Activated T-cell treated with anti-CD3 and anti-CD28 coated beads, Interleukin-2, amount 50 U/mL, for 72 hours (primary cell): ENCODE measurements around the gene MRC2. TPM values are rescaled to one million over a fixed set of nuclear protein-coding genes. Genes with fewer than 3 reads are reported as not detected.

Experiments
- ATAC-seq, 2 donors: fragments of 150-1000 bp; cut with Tn5 transposase; replicated peaks in 1 of 2; 2 replicates each; pipeline ENCODE4 v1.10.0; 2021; ENCODE audit warnings: moderate library complexity in 2 of 2, mild to moderate bottlenecking in 1 of 2
- DNase-seq, 2 donors: peaks; one replicate each; pipeline ENCODE4 v3.0.0; 2021 to 2022; ENCODE audit warnings: mixed read lengths in 1 of 2
- H3K27ac Mint-ChIP-seq: one replicate; pipeline ENCODE4 v1.8.0; 2022; ENCODE audit warnings: mild to moderate bottlenecking, moderate library complexity, mixed read lengths
- H3K27me3 Mint-ChIP-seq: one replicate; pipeline ENCODE4 v1.8.0; 2022; ENCODE audit warnings: low read depth, mixed read lengths
- H3K36me3 Mint-ChIP-seq, 2 donors: one replicate each; pipeline ENCODE4 v1.8.0; 2022; ENCODE audit warnings: mixed read lengths in 2 of 2, mild to moderate bottlenecking in 1 of 2; ENCODE audit not compliant: insufficient read depth in 2 of 2
- H3K4me1 Mint-ChIP-seq: one replicate; pipeline ENCODE4 v1.8.0; 2022; ENCODE audit warnings: low read depth, mixed read lengths
- H3K4me3 Mint-ChIP-seq, 2 donors: one replicate each; pipeline ENCODE4 v1.8.0; 2022; ENCODE audit warnings: mild to moderate bottlenecking in 2 of 2, mixed read lengths in 2 of 2, moderate library complexity in 2 of 2
- H3K9me3 Mint-ChIP-seq, 2 donors: one replicate each; pipeline ENCODE4 v1.8.0; 2022; ENCODE audit warnings: mixed read lengths in 2 of 2
- total RNA-seq, 2 donors: library from RNA; stranded (reverse); gene quantifications; one replicate each; pipeline ENCODE4 v1.2.3, GENCODE V29; 2022

The MRC2 gene
- total RNA-seq, 2 donors from 2014 or later: 6.1 to 14.2 TPM

DNA sequence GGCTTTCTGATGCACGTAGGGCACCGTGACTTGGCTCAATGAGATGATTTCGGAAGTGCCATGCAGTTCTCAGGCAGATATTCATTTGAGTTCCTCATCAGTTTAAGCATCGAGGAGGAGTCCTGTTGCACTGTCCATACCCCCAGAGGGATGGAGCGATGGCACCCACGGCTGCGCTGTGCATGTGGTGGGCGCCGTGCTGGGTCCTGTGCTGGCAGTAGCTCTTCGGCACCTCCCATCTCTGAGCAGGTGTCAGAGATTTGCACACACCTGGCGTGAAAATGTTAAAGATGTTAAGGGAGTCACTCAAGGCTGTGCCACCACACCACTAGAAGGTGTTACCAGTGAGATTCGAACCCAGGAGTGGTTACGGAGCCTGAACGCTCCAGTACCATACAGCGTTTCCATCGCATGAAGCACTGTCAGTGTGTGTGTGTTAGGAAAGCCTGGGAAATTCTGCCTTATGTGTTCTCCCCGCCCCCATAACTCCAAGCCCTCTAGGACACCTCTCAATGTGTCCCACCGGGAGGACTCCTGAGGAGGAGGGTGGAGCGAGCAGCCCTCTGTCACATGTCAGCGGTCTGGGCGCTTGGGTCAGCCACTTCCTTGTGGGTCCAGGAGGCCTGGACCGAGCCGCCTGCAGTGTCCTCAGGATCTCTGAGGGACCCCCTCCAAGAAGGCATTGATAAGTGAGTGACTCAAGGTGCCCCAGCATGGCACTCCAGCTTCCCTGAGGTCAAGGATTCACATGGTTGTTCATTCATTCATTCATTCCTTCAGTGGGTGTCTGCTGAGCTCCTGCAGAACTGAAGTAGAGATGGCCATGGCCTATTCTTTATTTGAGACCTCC lies 3.8 kb downstream of the MRC2 start:
- H3K36me3 Mint-ChIP-seq: no peaks in the 10 kb centered on the region

DNA sequence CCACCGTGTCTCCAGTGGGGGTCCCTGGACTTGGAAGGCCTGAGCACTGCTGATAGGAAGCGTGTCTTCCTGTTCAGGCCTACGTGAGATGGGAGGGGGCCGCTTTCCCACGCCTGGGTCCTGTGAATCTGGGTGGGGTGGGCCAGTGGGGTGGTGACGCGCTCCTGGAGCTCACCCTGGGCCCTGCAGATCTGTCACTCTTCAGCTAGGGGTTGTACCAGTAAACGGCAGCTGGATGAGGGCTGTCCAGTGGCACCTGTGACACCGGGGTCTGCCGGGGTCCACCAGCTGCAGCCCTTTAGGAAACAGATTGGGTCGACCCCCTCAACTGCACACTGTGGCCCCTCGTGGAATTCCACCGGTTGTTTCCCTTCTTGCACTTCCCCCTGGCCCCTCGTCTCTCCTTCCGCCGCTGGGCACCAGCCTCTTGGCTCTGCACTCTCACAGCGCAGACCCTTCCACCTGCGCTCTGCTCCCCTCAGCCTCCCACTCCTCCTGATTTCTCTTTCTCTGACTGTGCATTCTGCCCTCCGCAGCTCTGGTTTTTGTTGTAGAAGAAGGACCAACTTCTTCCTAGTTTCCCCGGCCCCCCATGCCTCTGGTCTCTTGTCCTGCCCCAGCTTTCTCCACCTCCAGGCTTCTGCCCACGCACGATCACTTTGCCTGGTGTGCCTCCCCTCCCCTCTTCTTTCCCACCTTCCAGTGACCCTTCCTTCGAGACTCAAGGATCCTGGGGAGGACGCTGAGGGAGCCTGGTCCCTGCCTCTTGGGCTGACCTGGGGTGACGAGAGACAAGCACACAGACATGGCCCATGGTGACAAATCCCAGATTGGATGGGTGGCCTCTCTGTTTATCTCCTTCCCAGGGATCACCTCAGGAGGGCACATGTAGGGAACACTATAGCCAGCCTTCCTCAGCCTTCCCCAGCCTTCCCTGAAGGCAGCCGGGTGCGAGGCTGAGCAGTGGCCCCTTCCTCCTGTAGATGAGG lies 4.8 kb downstream of the MRC2 start:
- H3K4me3 Mint-ChIP-seq: no peak overlapping the region
- H3K36me3 Mint-ChIP-seq: no peaks in the 10 kb centered on the region
- peaks cover 21% of the 10 kb centered on the region for H3K27me3 Mint-ChIP-seq
- H3K4me1 Mint-ChIP-seq: peaks cover 14% of the 10 kb centered on the region
- DNase-seq (no peak), ATAC-seq (no peak)
- no peaks in the 10 kb centered on the region for H3K9me3 Mint-ChIP-seq
- no peak overlapping the region for H3K27ac Mint-ChIP-seq

More for the DNA sequence above, 3.8 kb downstream of the MRC2 start:
- H3K9me3 Mint-ChIP-seq: no peaks in the 10 kb centered on the region
- H3K4me1 Mint-ChIP-seq: peaks cover 22% of the 10 kb centered on the region
- no peak for ATAC-seq
- DNase-seq: no peak
- H3K27ac Mint-ChIP-seq: no peak overlapping the region
- no peak overlapping the region for H3K4me3 Mint-ChIP-seq
- H3K27me3 Mint-ChIP-seq: peaks cover 26% of the 10 kb centered on the region

DNA sequence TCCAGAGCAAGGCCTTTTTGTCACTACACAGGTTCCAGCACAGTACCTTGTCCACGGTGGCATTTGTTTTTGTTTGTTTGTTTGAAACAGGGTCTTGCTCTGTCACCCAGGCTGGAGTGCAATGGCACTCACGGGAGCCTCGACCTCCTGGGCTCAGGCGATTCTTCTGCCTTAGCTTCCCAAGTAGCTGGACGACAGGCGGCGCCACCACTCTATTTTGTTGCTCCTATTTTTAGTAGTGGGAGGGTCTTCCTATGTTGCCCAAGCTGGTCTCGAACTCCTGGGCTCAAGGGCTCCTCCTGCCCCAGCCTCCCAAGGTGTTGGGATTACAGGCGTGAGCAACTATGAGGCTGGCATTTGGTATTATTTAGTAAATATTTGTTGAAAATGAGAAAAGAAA lies 10.3 kb downstream of the MRC2 start:
- no peaks in the 10 kb centered on the region for H3K36me3 Mint-ChIP-seq
- no peak overlapping the region for H3K27ac Mint-ChIP-seq
- H3K4me3 Mint-ChIP-seq: no peak overlapping the region
- no peaks in the 10 kb centered on the region for H3K9me3 Mint-ChIP-seq
- peaks cover 18% of the 10 kb centered on the region for H3K27me3 Mint-ChIP-seq
- DNase-seq (no peak), ATAC-seq (no peak)
- peaks cover 7% of the 10 kb centered on the region for H3K4me1 Mint-ChIP-seq

DNA sequence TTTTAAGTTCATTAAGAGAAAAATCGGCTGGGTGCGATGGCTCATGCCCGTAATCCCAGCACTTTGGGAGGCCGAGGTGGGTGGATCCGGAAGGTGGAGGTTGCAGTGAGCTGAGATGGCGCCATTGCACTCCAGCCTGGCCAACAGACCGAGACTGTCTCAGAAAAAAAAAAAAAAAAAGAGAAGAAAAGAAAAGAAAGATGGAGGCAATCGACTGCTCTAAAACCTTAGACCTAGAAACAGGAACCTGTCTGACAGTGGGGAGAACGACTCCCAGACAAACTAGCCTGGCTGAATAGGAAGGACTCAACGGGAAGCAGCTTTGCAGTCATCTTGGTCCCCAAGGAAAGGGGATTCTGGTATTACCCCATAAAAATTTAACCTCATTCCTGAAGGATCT lies 13.7 kb downstream of the MRC2 start:
- H3K9me3 Mint-ChIP-seq: no peaks in the 10 kb centered on the region
- peaks cover 16% of the 10 kb centered on the region for H3K4me1 Mint-ChIP-seq
- H3K27ac Mint-ChIP-seq: no peak overlapping the region
- DNase-seq (no peak), ATAC-seq (no peak)
- H3K4me3 Mint-ChIP-seq: no peak overlapping the region
- no peaks in the 10 kb centered on the region for H3K36me3 Mint-ChIP-seq
- H3K27me3 Mint-ChIP-seq: peaks cover 34% of the 10 kb centered on the region

DNA sequence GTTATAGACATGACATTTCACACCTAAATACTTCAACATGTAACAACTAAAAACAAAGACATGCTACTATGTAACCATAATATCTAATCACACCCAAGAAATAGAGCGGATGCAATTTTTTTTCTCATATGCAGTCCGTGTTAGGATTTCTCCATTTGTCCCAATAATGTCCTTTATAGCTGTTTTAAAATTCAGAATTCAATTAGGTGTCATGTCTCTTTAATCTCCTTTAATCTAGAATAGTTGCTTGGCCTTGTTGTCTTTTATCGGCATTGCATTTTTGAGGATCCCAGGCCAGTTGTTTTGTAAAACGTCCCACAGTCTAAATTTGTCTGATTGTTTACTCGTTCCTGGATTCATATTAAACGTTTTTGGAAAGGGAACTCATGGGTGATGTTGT lies 14.5 kb downstream of the MRC2 start:
- no peaks in the 10 kb centered on the region for H3K9me3 Mint-ChIP-seq
- peaks cover 41% of the 10 kb centered on the region for H3K27me3 Mint-ChIP-seq
- H3K4me3 Mint-ChIP-seq: no peak overlapping the region
- ATAC-seq: no peak
- peaks cover 16% of the 10 kb centered on the region for H3K4me1 Mint-ChIP-seq
- no peak for DNase-seq
- H3K27ac Mint-ChIP-seq: no peak overlapping the region
- H3K36me3 Mint-ChIP-seq: no peaks in the 10 kb centered on the region

DNA sequence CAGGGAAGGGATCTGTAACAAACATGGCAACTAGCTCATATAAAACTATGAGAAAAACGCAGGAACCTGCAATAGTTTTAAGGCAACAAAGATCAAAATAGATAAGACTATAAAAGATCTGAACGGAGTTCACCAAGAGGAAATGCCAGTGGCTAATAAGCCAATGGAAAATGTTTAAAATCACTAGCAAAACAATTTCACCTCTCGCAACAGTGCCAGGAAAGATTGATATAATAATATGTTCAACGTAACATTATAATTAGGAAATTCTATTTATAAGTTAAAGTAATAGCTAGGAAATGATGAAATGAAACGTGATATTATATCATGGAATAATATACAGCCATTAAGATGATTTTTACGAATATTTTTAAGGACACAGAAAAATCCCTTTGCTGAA lies 16.0 kb downstream of the MRC2 start:
- ATAC-seq (no peak), DNase-seq (no peak)
- Mint-ChIP-seq H3K9me3 (no peaks in the 10 kb centered on the region), H3K4me3 (peak overlapping the region; percentile 54 to 65), H3K4me1 (peaks cover 16% of the 10 kb centered on the region), H3K27me3 (peaks cover 47% of the 10 kb centered on the region), H3K36me3 (no peaks in the 10 kb centered on the region), H3K27ac (no peak overlapping the region)

DNA sequence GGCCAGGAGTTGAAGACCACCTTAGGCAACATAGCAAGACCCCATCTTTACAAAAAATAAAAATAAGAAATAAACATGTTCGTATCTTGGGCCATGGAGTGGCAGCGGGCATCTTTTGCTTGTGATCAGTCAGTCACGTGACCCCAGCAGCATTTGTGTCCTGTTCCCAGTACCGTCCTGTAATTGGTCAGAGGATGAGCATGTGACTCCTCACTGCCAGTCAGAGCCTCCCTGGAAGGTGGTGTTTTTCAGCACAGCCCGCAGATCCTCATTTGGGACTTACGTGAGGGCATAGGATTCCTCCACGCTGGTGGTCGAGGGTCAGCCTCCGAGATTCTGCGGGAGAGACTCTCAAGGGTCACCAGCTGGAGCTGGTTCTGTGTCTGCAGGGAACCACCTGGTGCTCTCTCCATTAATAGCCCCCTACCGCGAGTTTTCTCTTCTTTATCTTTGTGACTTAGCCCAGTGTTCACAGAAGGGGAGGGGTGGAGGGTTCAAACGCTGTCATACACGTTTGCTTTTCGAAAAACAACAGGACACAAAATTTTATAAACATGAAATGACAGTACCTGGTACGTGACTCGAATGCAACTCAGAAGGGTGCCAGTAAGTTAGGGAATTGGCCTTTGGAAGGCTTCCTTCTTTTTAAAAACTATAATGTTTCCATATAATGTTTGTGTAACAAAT lies 17.2 kb downstream of the MRC2 start:
- Mint-ChIP-seq H3K27me3 (peaks cover 47% of the 10 kb centered on the region), H3K4me3 (no peak overlapping the region), H3K36me3 (no peaks in the 10 kb centered on the region), H3K4me1 (peaks cover 16% of the 10 kb centered on the region), H3K9me3 (no peaks in the 10 kb centered on the region), H3K27ac (no peak overlapping the region)
- DNase-seq: no peak
- no peak for ATAC-seq

DNA sequence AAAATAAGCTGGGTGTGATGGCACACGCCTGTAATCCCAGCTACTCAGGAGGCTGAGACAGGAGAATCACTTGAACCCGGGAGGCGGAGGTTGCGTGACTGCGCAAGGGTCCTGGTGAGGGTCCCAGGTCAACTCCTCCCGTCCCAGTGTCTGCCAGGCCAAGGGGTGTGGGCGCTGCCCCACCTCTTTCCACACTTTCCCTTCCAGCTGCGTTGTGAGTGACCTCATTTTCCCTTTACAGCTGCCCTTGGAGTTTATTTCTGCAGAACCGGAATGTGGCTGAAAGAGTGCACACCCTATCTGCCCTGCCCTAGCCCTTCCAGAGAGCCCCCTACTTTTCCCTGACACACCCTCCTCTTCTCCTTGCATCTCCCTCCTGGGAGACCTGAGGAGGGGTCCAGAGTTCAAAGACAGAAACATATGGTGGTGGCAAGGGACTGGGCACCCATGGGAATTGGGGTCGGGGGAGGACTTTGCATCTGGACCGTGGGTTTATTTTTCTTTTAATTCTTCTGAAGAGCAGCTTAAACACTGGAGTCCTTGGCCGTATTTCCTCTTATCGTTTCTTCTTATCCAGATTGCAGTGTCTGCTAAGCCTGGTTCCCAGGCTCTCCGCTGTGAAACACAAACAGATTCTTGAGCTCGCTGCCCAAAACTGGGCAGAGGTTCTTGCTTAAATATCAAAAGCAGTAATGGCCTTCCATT lies 20.9 kb downstream of the MRC2 start:
- Mint-ChIP-seq H3K36me3 (no peaks in the 10 kb centered on the region), H3K9me3 (no peaks in the 10 kb centered on the region), H3K27ac (no peak overlapping the region), H3K4me3 (no peak overlapping the region), H3K27me3 (peaks cover 48% of the 10 kb centered on the region), H3K4me1 (peaks cover 22% of the 10 kb centered on the region)
- DNase-seq (no peak), ATAC-seq (no peak)

DNA sequence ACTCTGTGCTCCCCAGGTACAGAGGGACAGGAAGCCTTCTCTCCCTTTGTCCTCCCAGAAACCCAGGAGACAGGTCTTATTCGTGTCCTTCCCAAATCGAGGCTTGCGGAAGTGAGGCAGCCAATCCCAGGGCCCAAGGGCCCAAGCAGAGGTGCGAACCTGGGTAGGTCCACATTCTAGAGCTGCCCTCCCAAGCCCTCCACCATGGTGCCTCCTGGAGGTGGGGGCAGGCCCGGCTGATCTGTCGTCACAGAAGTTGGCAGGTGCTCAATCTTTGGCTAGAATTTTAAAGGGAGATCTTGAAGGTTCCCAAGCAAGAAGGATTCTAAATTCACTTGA lies 21.5 kb downstream of the MRC2 start:
- DNase-seq (no peak), ATAC-seq (no peak)
- no peak overlapping the region for H3K27ac Mint-ChIP-seq
- H3K4me3 Mint-ChIP-seq: no peak overlapping the region
- peaks cover 47% of the 10 kb centered on the region for H3K27me3 Mint-ChIP-seq
- no peaks in the 10 kb centered on the region for H3K36me3 Mint-ChIP-seq
- no peaks in the 10 kb centered on the region for H3K9me3 Mint-ChIP-seq
- H3K4me1 Mint-ChIP-seq: peaks cover 24% of the 10 kb centered on the region

DNA sequence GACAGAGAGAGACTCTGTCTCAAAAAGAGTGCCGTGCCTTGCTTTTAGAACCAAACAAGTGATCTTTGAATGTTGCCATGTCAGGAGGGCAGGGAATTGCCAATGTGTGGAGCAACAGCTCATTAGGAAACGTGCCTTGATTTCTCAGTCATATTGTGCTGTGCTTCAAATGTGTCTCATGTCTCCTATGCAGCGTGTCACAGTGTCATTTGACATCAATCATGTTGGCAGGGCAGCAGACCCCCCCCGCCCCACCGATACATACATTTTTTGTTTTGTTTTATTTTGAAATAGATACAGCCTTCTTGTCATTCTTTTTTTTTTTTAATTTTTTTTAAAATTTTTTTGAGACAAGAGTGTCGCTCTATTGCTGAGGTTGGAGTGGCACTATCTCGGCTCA lies 22.1 kb downstream of the MRC2 start:
- H3K9me3 Mint-ChIP-seq: no peaks in the 10 kb centered on the region
- ATAC-seq (no peak), DNase-seq (no peak)
- peaks cover 50% of the 10 kb centered on the region for H3K27me3 Mint-ChIP-seq
- H3K4me3 Mint-ChIP-seq: no peak overlapping the region
- H3K4me1 Mint-ChIP-seq: peaks cover 30% of the 10 kb centered on the region
- H3K27ac Mint-ChIP-seq: no peak overlapping the region
- H3K36me3 Mint-ChIP-seq: no peaks in the 10 kb centered on the region

DNA sequence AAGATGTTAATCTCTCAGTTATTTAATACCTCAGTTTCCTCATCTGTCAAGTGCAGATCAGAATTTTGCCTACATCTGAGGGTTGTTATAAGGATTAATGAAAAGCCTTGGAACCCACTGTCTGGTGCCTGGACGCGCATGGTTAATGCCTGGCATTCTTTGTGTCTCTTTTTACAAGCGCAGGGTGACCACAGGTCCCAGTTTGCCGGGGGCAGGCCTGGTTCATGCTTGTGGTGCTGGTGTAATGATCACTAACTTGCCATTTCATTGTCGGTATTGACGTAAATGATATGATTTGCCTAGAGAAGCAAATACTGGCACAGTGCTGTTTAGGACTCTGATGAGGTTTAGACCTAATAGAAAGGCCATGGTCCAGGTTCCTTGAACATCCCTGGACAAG lies 23.1 kb downstream of the MRC2 start:
- no peaks in the 10 kb centered on the region for H3K36me3 Mint-ChIP-seq
- ATAC-seq: no peak
- H3K4me1 Mint-ChIP-seq: peaks cover 30% of the 10 kb centered on the region
- no peaks in the 10 kb centered on the region for H3K9me3 Mint-ChIP-seq
- no peak overlapping the region for H3K27ac Mint-ChIP-seq
- H3K4me3 Mint-ChIP-seq: no peak overlapping the region
- peaks cover 45% of the 10 kb centered on the region for H3K27me3 Mint-ChIP-seq
- no peak for DNase-seq

DNA sequence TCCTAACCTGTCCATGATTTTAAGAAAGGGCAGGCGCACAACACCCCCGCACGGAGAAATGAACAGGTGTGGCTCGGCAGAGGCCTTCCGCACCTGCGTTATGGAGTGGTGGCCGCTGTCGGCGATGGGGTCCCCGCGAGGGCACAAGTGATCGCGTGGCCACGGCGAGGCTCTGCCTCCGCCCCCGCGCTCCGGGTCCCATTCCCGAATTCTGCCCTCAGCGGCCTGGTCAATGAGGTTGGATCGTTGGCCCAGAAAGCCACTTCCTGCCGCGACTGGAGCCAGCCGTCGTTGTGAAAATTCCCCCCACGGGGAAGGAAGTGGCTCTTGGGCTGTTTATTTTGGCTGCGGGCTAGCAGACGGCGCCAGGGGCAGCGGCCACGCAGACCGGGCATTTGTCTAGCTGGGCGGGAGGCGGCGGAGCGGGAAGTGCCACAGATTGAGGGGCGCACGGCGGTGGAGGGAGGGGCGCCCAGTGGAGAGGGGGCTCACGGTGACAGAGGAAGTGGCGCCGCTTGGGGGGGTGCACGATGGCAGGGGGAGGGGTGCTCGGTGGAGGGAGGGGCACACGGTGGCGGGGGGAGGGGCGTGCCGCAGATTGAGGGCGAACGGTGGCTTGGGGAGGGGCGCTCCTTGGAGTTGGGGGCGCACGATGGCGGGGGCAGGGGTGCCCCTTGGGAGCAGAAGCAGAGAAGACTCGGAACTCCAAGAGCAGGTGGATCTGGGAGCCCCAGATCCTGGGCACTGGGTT lies 25.0 kb downstream of the MRC2 start:
- Mint-ChIP-seq H3K9me3 (no peaks in the 10 kb centered on the region), H3K4me1 (peaks cover 30% of the 10 kb centered on the region), H3K4me3 (peak overlapping the region; percentile 85 to 88), H3K27ac (no peak overlapping the region), H3K27me3 (peaks cover 47% of the 10 kb centered on the region), H3K36me3 (no peaks in the 10 kb centered on the region)
- DNase-seq: peak; percentile 39 to 53
- no peak for ATAC-seq
